Esophagus squamous epithelium (tissue), 4 donors: ENCODE results near the gene MALSU1.

Source experiments
- CTCF ChIP-seq, 6 experiments: fragments of 450-650 bp in 4 of 6; fragments of 200-600 bp in 2 of 6; sonication (generic) in 2 of 6; IDR thresholded peaks; one replicate each; pipeline ENCODE4 v1.5.1; 2016 to 2019; ENCODE audit warnings: antibody characterized with exemption in 6 of 6, mild to moderate bottlenecking in 4 of 6, moderate library complexity in 4 of 6
- POLR2A ChIP-seq, 4 donors: fragments of 450-650 bp; IDR thresholded peaks; one replicate each; pipeline ENCODE4 v1.6.1; 2017; ENCODE audit warnings: antibody characterized with exemption in 4 of 4, mild to moderate bottlenecking in 4 of 4, moderate library complexity in 3 of 4

- TF ChIP-seq CTCF (IDR thresholded peaks at IDR 0.05) (no peak), POLR2A (IDR thresholded peaks at IDR 0.05) (no peak)
These were observed 51.3 kb downstream of the MALSU1 start for GRCh38 chr7:23350466-23350865.
